Trophoblast cell (in vitro differentiated cells and primary cell): ENCODE results near the gene USF2.

Experiments used
- DNase-seq, 2 donors: peaks; one replicate each; pipeline ENCODE4 v3.0.0-alpha.2; 2016
- H2AFZ ChIP-seq: 2 replicates; pipeline ENCODE4 v1.6.1; 2013; ENCODE audit warnings: low read length, moderate library complexity, mild to moderate bottlenecking; ENCODE audit not compliant: insufficient read depth, poor library complexity
- H2AK5ac ChIP-seq: 2 replicates; pipeline ENCODE4 v1.6.1; 2013; ENCODE audit warnings: mild to moderate bottlenecking, low read length
- H2BK120ac ChIP-seq: 2 replicates; pipeline ENCODE4 v1.6.1; 2013; ENCODE audit warnings: low read length, mild to moderate bottlenecking, moderate library complexity; ENCODE audit not compliant: insufficient read depth, poor library complexity
- H2BK12ac ChIP-seq: 2 replicates; pipeline ENCODE4 v1.6.1; 2013; ENCODE audit warnings: mild to moderate bottlenecking, low read length, moderate library complexity
- H2BK5ac ChIP-seq: 2 replicates; pipeline ENCODE4 v1.6.1; 2013; ENCODE audit warnings: low read length, low read depth, moderate library complexity, mild to moderate bottlenecking; ENCODE audit not compliant: poor library complexity
- H3K14ac ChIP-seq: 2 replicates; pipeline ENCODE4 v1.6.1; 2013; ENCODE audit warnings: mild to moderate bottlenecking, low read length
- H3K18ac ChIP-seq: 2 replicates; pipeline ENCODE4 v1.6.1; 2013; ENCODE audit warnings: mild to moderate bottlenecking, low read length
- H3K23ac ChIP-seq: 2 replicates; pipeline ENCODE4 v1.6.1; 2013; ENCODE audit warnings: low read length
- H3K27ac ChIP-seq: 2 replicates; pipeline ENCODE4 v1.5.1; 2013; ENCODE audit warnings: low read depth, mild to moderate bottlenecking, inconsistent platforms, low read length, moderate library complexity
- H3K27me3 ChIP-seq: 2 replicates; pipeline ENCODE4 v1.6.1; 2013; ENCODE audit warnings: inconsistent platforms, mild to moderate bottlenecking, low read length, moderate library complexity; ENCODE audit not compliant: insufficient read depth
- H3K36me3 ChIP-seq, 2 experiments: 1 replicate in 1 of 2; 2 replicates in 1 of 2; pipeline ENCODE4 v1.6.1; 2013; ENCODE audit warnings: low read length in 2 of 2, mild to moderate bottlenecking in 2 of 2, moderate library complexity in 1 of 2; ENCODE audit not compliant: insufficient read depth in 2 of 2, control insufficient read depth in 1 of 2
- H3K4ac ChIP-seq: 2 replicates; pipeline ENCODE4 v1.6.1; 2013; ENCODE audit warnings: low read depth, mild to moderate bottlenecking, low read length, moderate library complexity
- H3K4me1 ChIP-seq, 2 experiments: 1 replicate in 1 of 2; 2 replicates in 1 of 2; pipeline ENCODE4 v1.6.1; 2013; ENCODE audit warnings: low read length in 2 of 2, mild to moderate bottlenecking in 2 of 2, moderate library complexity in 1 of 2; ENCODE audit not compliant: insufficient read depth in 2 of 2, control insufficient read depth in 1 of 2
- H3K4me2 ChIP-seq: 2 replicates; pipeline ENCODE4 v1.6.1; 2013; ENCODE audit warnings: inconsistent platforms, mild to moderate bottlenecking, low read length, moderate library complexity
- H3K4me3 ChIP-seq: 2 replicates; pipeline ENCODE4 v1.5.1; 2013; ENCODE audit warnings: mild to moderate bottlenecking, low read depth, low read length, inconsistent platforms
- H3K79me1 ChIP-seq: one replicate; pipeline ENCODE4 v1.6.1; 2013; ENCODE audit warnings: low read length
- H3K79me2 ChIP-seq: 2 replicates; pipeline ENCODE4 v1.6.1; 2013; ENCODE audit warnings: low read length, mild to moderate bottlenecking; ENCODE audit not compliant: control insufficient read depth, insufficient read depth, poor library complexity
- H3K9ac ChIP-seq: 2 replicates; pipeline ENCODE4 v1.6.1; 2013; ENCODE audit warnings: mild to moderate bottlenecking, low read length
- H3K9me3 ChIP-seq: 2 replicates; pipeline ENCODE4 v1.6.1; 2013; ENCODE audit warnings: low read depth, mild to moderate bottlenecking, control low read depth, inconsistent platforms, low read length; ENCODE audit not compliant: insufficient read depth
- H4K12ac ChIP-seq: 2 replicates; pipeline ENCODE4 v1.6.1; 2013; ENCODE audit warnings: low read depth, mild to moderate bottlenecking, low read length, moderate library complexity
- H4K8ac ChIP-seq: 2 replicates; pipeline ENCODE4 v1.6.1; 2013; ENCODE audit warnings: low read depth, mild to moderate bottlenecking, low read length, moderate library complexity
- H4K91ac ChIP-seq: one replicate; pipeline ENCODE4 v1.6.1; 2013; ENCODE audit warnings: low read depth, mild to moderate bottlenecking, low read length, moderate library complexity
- WGBS: extraction: QIAGEN DNeasy Blood & Tissue Kit; methylation state at CpG from one replicate; pipeline ENCODE4 v1.1.7; 2013; ENCODE audit warnings: missing lambda C conversion rate; ENCODE audit not compliant: insufficient read length, insufficient coverage; ENCODE audit errors: extremely low coverage; 5-methylcytosine and 5-hydroxymethylcytosine counted together

Gene USF2

GRCh38 chr19:35253316-35254286 lies 15.2 kb upstream of the USF2 start:
- H3K18ac ChIP-seq: peak overlapping the region; percentile 21

GRCh38 chr19:35254341-35255297 lies 14.1 kb upstream of the USF2 start:
- Histone ChIP-seq H3K27ac (no peak overlapping the region), H3K79me1 (no peaks in the 10 kb centered on the region), H3K4me3 (no peak overlapping the region), H3K79me2 (peaks cover 7% of the 10 kb centered on the region), H3K14ac (no peak overlapping the region), H3K18ac (no peak overlapping the region), H2AK5ac (no peak overlapping the region), H2BK5ac (no peak overlapping the region), H2AFZ (no peak overlapping the region), H3K4me2 (no peak overlapping the region), H4K8ac (no peak overlapping the region), H2BK120ac (no peak overlapping the region), H3K9me3 (no peaks in the 10 kb centered on the region), H3K36me3 (peaks cover 45 to 48% of the 10 kb centered on the region in 2 experiments), H4K12ac (no peak overlapping the region), H4K91ac (no peak overlapping the region), H3K4ac (no peak overlapping the region), H3K9ac (no peak overlapping the region), H3K4me1 (peaks cover 13 to 14% of the 10 kb centered on the region in 2 experiments), H3K23ac (no peak overlapping the region), H3K27me3 (no peaks in the 10 kb centered on the region), H2BK12ac (no peak overlapping the region)
- no CpG with 5 or more reads among the region's 17 CpGs for WGBS
- DNase-seq: no peak

More at GRCh38 chr19:35253316-35254286, 15.2 kb upstream of the USF2 start:
- no peak overlapping the region for H4K12ac ChIP-seq
- H4K91ac ChIP-seq: no peak overlapping the region
- no peak overlapping the region for H2AFZ ChIP-seq
- WGBS: no CpG with 5 or more reads among the region's 9 CpGs
- no peak overlapping the region for H2BK120ac ChIP-seq
- H3K27ac ChIP-seq: no peak overlapping the region
- H4K8ac ChIP-seq: no peak overlapping the region
- no peak overlapping the region for H2AK5ac ChIP-seq
- no peak overlapping the region for H3K14ac ChIP-seq
- no peak overlapping the region for H3K4me2 ChIP-seq
- H3K9ac ChIP-seq: no peak overlapping the region
- H3K9me3 ChIP-seq: no peaks in the 10 kb centered on the region
- no peak overlapping the region for H3K4me3 ChIP-seq
- peaks cover 8% of the 10 kb centered on the region for H3K79me1 ChIP-seq
- DNase-seq: no peak
- H3K4ac ChIP-seq: no peak overlapping the region
- no peak overlapping the region for H2BK12ac ChIP-seq
- H3K36me3 ChIP-seq: peaks cover 38 to 42% of the 10 kb centered on the region in 2 experiments
- H3K79me2 ChIP-seq: peaks cover 15% of the 10 kb centered on the region
- no peak overlapping the region for H2BK5ac ChIP-seq
- H3K23ac ChIP-seq: no peak overlapping the region
- peaks cover 14 to 15% of the 10 kb centered on the region in 2 experiments for H3K4me1 ChIP-seq
- H3K27me3 ChIP-seq: no peaks in the 10 kb centered on the region

- Histone ChIP-seq H3K9ac (no peak overlapping the region), H3K4ac (no peak overlapping the region), H3K14ac (no peak overlapping the region), H4K8ac (no peak overlapping the region), H3K9me3 (no peaks in the 10 kb centered on the region), H2BK5ac (no peak overlapping the region), H3K79me1 (no peaks in the 10 kb centered on the region), H2BK12ac (no peak overlapping the region), H3K18ac (no peak overlapping the region), H3K27me3 (no peaks in the 10 kb centered on the region), H4K91ac (no peak overlapping the region), H3K23ac (no peak overlapping the region), H2AFZ (no peak overlapping the region), H3K4me2 (no peak overlapping the region), H3K4me1 (peaks cover 4 to 5% of the 10 kb centered on the region in 2 experiments), H2AK5ac (no peak overlapping the region), H2BK120ac (no peak overlapping the region), H3K79me2 (no peaks in the 10 kb centered on the region), H3K27ac (no peak overlapping the region), H3K4me3 (no peak overlapping the region), H3K36me3 (peaks cover 42 to 44% of the 10 kb centered on the region in 2 experiments), H4K12ac (no peak overlapping the region)
- no CpG with 5 or more reads among the region's 2 CpGs for WGBS
- DNase-seq: no peak
These were observed 12.2 kb upstream of the USF2 start for GRCh38 chr19:35256566-35256965.

- no peak overlapping the region for H3K4ac ChIP-seq
- H3K4me3 ChIP-seq: no peak overlapping the region
- H3K23ac ChIP-seq: no peak overlapping the region
- no peak overlapping the region for H2BK5ac ChIP-seq
- H3K18ac ChIP-seq: no peak overlapping the region
- no CpG with 5 or more reads among the region's 9 CpGs for WGBS
- DNase-seq: no peak
- H3K4me2 ChIP-seq: no peak overlapping the region
- H3K27ac ChIP-seq: no peak overlapping the region
- H2AFZ ChIP-seq: no peak overlapping the region
- H3K79me2 ChIP-seq: no peaks in the 10 kb centered on the region
- no peaks in the 10 kb centered on the region for H3K9me3 ChIP-seq
- no peaks in the 10 kb centered on the region for H3K27me3 ChIP-seq
- H4K8ac ChIP-seq: no peak overlapping the region
- H3K79me1 ChIP-seq: no peaks in the 10 kb centered on the region
- H2BK12ac ChIP-seq: no peak overlapping the region
- H3K36me3 ChIP-seq: peaks cover 45 to 48% of the 10 kb centered on the region in 2 experiments
- H3K14ac ChIP-seq: no peak overlapping the region
- no peak overlapping the region for H2AK5ac ChIP-seq
- peaks cover 4 to 5% of the 10 kb centered on the region in 2 experiments for H3K4me1 ChIP-seq
- H4K12ac ChIP-seq: no peak overlapping the region
- no peak overlapping the region for H3K9ac ChIP-seq
- H4K91ac ChIP-seq: no peak overlapping the region
- no peak overlapping the region for H2BK120ac ChIP-seq
These were observed 11.7 kb upstream of the USF2 start for GRCh38 chr19:35257113-35257461.
